GM19025 (cell line): Measurements from ENCODE around the gene SELENOF.

ENCODE experiments used
- ATAC-seq: cut with Tn5 transposase; IDR thresholded peaks from one replicate; pipeline ENCODE4 v1.9.1; 2021; ENCODE audit warnings: mild to moderate bottlenecking, low read depth, moderate library complexity; ENCODE audit not compliant: unreplicated experiment

SELENOF gene

GRCh38 chr1:86860424-86860823, 53.5 kb downstream of the SELENOF start:
- ATAC-seq = no peak

- no peak for ATAC-seq
Measured at GRCh38 chr1:86860020-86860419, 53.9 kb downstream of the SELENOF start.

- no peak for ATAC-seq
Measured at GRCh38 chr1:86858524-86859261, 55.2 kb downstream of the SELENOF start.

GRCh38 chr1:86856196-86856595, 57.7 kb downstream of the SELENOF start:
- no peak for ATAC-seq

GRCh38 chr1:86854352-86854751, 59.6 kb downstream of the SELENOF start:
- ATAC-seq = no peak

- no peak for ATAC-seq
Measured at GRCh38 chr1:86852782-86853408, 61.0 kb downstream of the SELENOF start.

- ATAC-seq = no peak
Measured at GRCh38 chr1:86852289-86852688, 61.6 kb downstream of the SELENOF start.

- no peak for ATAC-seq
Measured at GRCh38 chr1:86849756-86850155, 64.2 kb downstream of the SELENOF start.

- ATAC-seq = no peak
Measured at GRCh38 chr1:86848654-86849053, 65.3 kb downstream of the SELENOF start.

GRCh38 chr1:86846164-86846647, 67.7 kb downstream of the SELENOF start:
- no peak for ATAC-seq

- ATAC-seq = no peak
Measured at GRCh38 chr1:86845514-86845913, 68.4 kb downstream of the SELENOF start.

GRCh38 chr1:86841116-86841515, 72.8 kb downstream of the SELENOF start:
- ATAC-seq = no peak

- no peak for ATAC-seq
Measured at GRCh38 chr1:86833461-86834215, 80.3 kb downstream of the SELENOF start.

GRCh38 chr1:86832433-86832832, 81.5 kb downstream of the SELENOF start:
- ATAC-seq = no peak

- ATAC-seq = no peak
Measured at GRCh38 chr1:86829321-86829720, 84.6 kb downstream of the SELENOF start.

- ATAC-seq = no peak
Measured at GRCh38 chr1:86828024-86828423, 85.9 kb downstream of the SELENOF start.

- no peak for ATAC-seq
Measured at GRCh38 chr1:86826856-86827255, 87.1 kb downstream of the SELENOF start.

GRCh38 chr1:86825319-86825718, 88.6 kb downstream of the SELENOF start:
- ATAC-seq = no peak

- no peak for ATAC-seq
Measured at GRCh38 chr1:86823821-86824500, 90.0 kb downstream of the SELENOF start.

- ATAC-seq = no peak
Measured at GRCh38 chr1:86823386-86823785, 90.5 kb downstream of the SELENOF start.

GRCh38 chr1:86822459-86822858, 91.5 kb downstream of the SELENOF start:
- no peak for ATAC-seq
